Measurements from ENCODE around the gene NRIP2. TPM values are rescaled to one million over a fixed set of nuclear protein-coding genes. Genes with fewer than 3 reads are reported as not detected.

NRIP2 gene, protein sequence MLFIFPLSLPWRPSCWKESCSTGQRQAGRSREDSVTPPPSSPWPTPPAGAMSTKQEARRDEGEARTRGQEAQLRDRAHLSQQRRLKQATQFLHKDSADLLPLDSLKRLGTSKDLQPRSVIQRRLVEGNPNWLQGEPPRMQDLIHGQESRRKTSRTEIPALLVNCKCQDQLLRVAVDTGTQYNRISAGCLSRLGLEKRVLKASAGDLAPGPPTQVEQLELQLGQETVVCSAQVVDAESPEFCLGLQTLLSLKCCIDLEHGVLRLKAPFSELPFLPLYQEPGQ
- total RNA-seq = under 0.01 and 0.22 TPM in 2 replicates

DNA sequence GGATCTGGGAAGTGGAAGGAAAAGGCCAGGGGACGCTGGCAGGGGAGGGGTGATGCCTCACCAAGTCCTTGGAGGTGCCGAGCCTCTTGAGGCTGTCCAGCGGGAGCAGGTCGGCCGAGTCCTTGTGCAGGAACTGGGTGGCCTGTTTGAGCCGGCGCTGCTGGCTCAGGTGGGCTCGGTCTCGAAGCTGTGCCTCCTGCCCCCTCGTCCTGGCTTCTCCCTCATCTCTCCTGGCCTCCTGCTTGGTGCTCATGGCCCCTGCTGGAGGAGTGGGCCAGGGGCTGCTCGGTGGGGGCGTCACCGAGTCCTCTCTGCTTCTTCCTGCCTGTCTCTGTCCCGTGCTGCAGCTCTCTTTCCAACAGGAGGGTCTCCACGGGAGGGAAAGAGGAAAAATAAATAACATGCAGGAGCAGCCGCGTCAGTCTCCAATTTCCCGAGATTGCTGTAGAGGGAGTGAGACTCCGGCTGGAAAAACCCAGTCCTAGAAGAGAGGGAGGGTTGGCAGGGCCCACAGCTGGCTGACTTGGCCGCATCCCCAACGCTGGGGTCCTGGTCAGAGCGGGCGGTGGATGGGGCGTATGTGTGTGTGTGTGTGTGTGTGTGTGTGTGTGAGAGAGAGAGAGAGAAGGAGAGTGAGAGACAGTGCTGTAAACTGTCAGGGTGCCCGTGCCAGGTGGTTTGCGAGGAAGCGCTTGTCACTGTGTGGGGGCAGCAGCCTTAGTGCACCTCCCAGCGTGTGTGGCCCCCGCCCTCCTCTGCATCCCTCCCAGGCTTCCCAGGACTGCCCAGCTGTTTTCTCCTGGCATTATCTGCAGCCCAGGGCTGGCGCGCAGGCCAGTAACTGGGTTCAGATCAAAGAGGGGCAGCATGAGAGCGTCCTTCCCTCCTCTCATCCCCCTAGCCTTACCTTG, at the start of gene NRIP2:
NRIP2 (minus strand) TSS at position 455 of the 911 bp plus-strand sequence; CDS start at position 403, 52 bp downstream.

GRCh38 chr12:2877047-2877952, 42.5 kb upstream of the NRIP2 start, which contains the start of the genes FOXM1 and RHNO1:
Gene FOXM1 (minus strand): TSS chr12:2877174. CDS start chr12:2874478, 2,696 bp downstream.
Gene RHNO1 (plus strand): TSS chr12:2877223. CDS start chr12:2885367, 8,144 bp downstream.

DNA sequence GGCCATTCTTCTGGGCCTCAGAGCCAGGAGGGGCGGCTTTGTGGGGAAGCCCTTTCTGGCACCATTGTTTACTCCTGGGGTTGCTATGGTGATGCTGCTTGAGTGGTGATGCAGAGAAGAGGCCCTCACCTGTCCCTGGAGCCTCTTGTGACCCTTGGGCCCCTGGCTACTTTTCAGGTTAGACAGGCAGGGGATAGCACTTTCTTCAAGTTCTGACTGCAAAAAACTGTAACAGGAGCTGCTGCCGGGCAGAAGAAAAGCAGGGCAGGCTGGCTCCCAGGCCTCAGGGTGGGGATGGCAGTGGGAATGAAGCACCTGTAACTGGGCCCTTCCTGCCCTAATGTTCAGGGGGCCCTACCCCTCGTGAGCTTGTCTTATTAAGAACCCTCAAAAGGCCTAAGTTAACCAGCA, 22.2 kb upstream of the NRIP2 start, which contains the start of gene TEX52:
TEX52 (minus strand) TSS at position 19 of the 411 bp plus-strand sequence; CDS start at position 6, 13 bp downstream.

GRCh38 chr12:2812290-2813213, 22.3 kb downstream of the NRIP2 start, which contains the start of gene ITFG2:
Gene ITFG2 (plus strand): TSS chr12:2812668. CDS start chr12:2812761, 93 bp downstream.

DNA sequence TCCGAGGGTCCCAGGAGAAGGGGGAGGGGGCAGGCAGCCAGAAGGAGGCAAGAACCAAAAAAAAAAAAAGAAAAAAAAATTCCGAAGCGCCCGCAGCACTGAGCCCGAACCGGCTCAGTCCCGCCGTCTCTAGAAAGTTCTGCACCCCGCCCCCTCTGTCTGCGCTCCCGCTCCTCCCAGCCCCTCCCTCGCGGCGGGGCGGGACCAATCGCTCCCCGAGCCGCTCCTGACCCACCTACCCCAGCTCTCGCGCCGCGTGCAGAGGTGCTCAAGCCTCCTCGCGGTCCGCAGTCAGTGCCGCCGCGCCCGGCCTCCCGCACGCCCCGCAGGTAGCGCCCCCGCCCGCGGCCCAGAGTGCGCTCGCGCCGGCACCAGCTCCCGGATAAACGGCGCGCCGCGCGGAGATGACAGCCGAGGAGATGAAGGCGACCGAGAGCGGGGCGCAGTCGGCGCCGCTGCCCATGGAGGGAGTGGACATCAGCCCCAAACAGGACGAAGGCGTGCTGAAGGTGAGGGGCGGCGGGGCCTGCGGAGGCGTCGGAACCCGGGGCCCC, 40.0 kb downstream of the NRIP2 start, which contains the start of gene FKBP4:
FKBP4 (plus strand) TSS at position 235 of the 554 bp plus-strand sequence; CDS start at position 405, 170 bp downstream.

Other genes with a start within 250 kb of the NRIP2 start
- gene FKBP4, start 40.1 kb downstream of the NRIP2 start, total RNA-seq = 68.0 and 86.7 TPM in 2 replicates
- 14.4 and 15.6 TPM in 2 replicates for gene ITFG2, start 22.4 kb downstream of the NRIP2 start, total RNA-seq
- 0.12 TPM in 1 of 2 replicates, not detected in the other for gene TEX52, start 22.0 kb upstream of the NRIP2 start, total RNA-seq
- 5.7 and 14.3 TPM in 2 replicates for gene FOXM1, start 42.1 kb upstream of the NRIP2 start, total RNA-seq
- 20.6 and 30.1 TPM in 2 replicates for gene RHNO1, start 42.2 kb upstream of the NRIP2 start, total RNA-seq
- gene TULP3, start 55.9 kb upstream of the NRIP2 start, total RNA-seq = 32.0 and 38.0 TPM in 2 replicates
- gene TEAD4, start 124.4 kb upstream of the NRIP2 start, total RNA-seq = 5.3 and 6.4 TPM in 2 replicates
- gene TSPAN9, start 242.3 kb upstream of the NRIP2 start, total RNA-seq = 24.6 and 37.2 TPM in 2 replicates